ENCODE measurements around the gene MAP3K5. TPM values are rescaled to one million over a fixed set of nuclear protein-coding genes. Genes with fewer than 3 reads are reported as not detected.
A peak's percentile ranks its signal among the peaks of the same experiment; 100 is the strongest.

Gene MAP3K5
- total RNA-seq, 4 donors from 2014 or later = 19.4 to 36.1 (median 21.1) TPM

DNA sequence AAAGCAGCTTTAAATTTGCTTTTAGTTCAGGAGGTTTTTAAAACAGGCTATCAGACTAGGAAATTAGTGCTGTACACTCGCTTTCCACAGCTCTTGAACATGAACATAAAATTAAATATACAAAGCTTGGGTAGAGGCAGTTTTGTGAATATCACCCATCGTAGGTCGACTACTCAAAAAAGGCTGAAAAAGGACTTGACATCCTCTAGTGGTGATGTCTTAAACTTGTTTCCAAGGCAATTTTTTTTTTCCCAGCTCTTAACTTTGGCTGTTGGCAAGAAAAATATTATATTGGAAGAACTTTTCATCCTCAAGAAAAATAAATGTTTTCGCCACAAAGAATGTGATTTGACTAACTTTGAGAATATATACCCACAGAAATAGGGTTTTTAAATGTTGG is 244.9 kb downstream of the MAP3K5 start:
- Histone ChIP-seq H3K27ac (no peak overlapping the region), H3K36me3 (no peaks in the 10 kb centered on the region), H3K4me3 (no peak overlapping the region), H3K9me3 (no peaks in the 10 kb centered on the region), H3K27me3 (no peaks in the 10 kb centered on the region), H3K4me1 (peaks cover 25% of the 10 kb centered on the region)
- TF ChIP-seq CTCF (IDR thresholded peaks at IDR 0.05) (peak; percentile 33 to 46), EP300 (IDR thresholded peaks at IDR 0.05) (no peak)
- no peak for DNase-seq (ENCODE audit: low spot score in 2 of 2)
- WGBS = 47% methylated on average over 4 of the region's 4 CpGs

DNA sequence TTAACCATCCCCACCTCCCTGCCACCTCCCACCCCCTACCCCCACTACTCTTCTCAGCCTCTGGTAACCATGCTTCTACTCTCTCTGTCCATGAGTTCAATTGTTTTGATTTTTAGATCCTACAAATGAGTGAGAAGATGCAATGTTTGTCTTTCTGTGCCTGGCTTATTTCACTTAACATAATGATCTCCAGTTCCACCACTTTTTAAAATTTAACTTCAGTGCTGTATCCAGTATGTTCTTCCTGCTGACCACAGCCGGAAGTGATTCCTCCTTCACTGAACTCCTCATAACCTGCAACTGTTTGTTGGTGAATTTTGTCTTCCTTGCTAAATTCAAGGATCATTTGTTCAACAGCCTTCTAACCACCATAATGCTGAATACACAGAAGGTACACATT is 245.9 kb downstream of the MAP3K5 start:
- H3K4me1 ChIP-seq = peaks cover 24% of the 10 kb centered on the region
- no peaks in the 10 kb centered on the region for H3K9me3 ChIP-seq
- TF ChIP-seq POLR2A (IDR thresholded peaks at IDR 0.05) = no peak
- TF ChIP-seq POLR2AphosphoS5 (IDR thresholded peaks at IDR 0.05) = no peak
- no peak for TF ChIP-seq CTCF (IDR thresholded peaks at IDR 0.05)
- no peak for TF ChIP-seq EP300 (IDR thresholded peaks at IDR 0.05)
- H3K27me3 ChIP-seq = no peaks in the 10 kb centered on the region
- no peak overlapping the region for H3K27ac ChIP-seq
- no peaks in the 10 kb centered on the region for H3K36me3 ChIP-seq
- no peak for DNase-seq (ENCODE audit: low spot score in 2 of 2)
- 71% methylated on average over 1 of the region's 1 CpG for WGBS
- no peak overlapping the region for H3K4me3 ChIP-seq

GRCh38 chr6:136544326-136544725 is 248.0 kb downstream of the MAP3K5 start:
- H3K4me1 ChIP-seq = peaks cover 11% of the 10 kb centered on the region
- 32% methylated on average over 1 of the region's 1 CpG for WGBS

GRCh38 chr6:136541395-136541794 is 250.9 kb downstream of the MAP3K5 start:
- no peak for TF ChIP-seq CTCF (IDR thresholded peaks at IDR 0.05)
- TF ChIP-seq EP300 (IDR thresholded peaks at IDR 0.05) = no peak
- TF ChIP-seq POLR2A (IDR thresholded peaks at IDR 0.05) = no peak
- no peak for TF ChIP-seq POLR2AphosphoS5 (IDR thresholded peaks at IDR 0.05)
- Histone ChIP-seq H3K9me3 (no peaks in the 10 kb centered on the region), H3K4me3 (no peak overlapping the region), H3K27me3 (no peaks in the 10 kb centered on the region), H3K36me3 (no peaks in the 10 kb centered on the region), H3K27ac (no peak overlapping the region), H3K4me1 (peaks cover 2% of the 10 kb centered on the region)
- WGBS = 79% methylated on average over 2 of the region's 2 CpGs
- DNase-seq (ENCODE audit: low spot score in 2 of 2) = no peak

More at GRCh38 chr6:136544326-136544725, 248.0 kb downstream of the MAP3K5 start:
- H3K9me3 ChIP-seq = no peaks in the 10 kb centered on the region
- H3K36me3 ChIP-seq = no peaks in the 10 kb centered on the region
- no peak overlapping the region for H3K27ac ChIP-seq
- H3K4me3 ChIP-seq = no peak overlapping the region
- DNase-seq (ENCODE audit: low spot score in 2 of 2) = no peak
- no peak for TF ChIP-seq EP300 (IDR thresholded peaks at IDR 0.05)
- no peak for TF ChIP-seq CTCF (IDR thresholded peaks at IDR 0.05)
- no peak for TF ChIP-seq POLR2AphosphoS5 (IDR thresholded peaks at IDR 0.05)
- no peak for TF ChIP-seq POLR2A (IDR thresholded peaks at IDR 0.05)
- H3K27me3 ChIP-seq = no peaks in the 10 kb centered on the region

DNA sequence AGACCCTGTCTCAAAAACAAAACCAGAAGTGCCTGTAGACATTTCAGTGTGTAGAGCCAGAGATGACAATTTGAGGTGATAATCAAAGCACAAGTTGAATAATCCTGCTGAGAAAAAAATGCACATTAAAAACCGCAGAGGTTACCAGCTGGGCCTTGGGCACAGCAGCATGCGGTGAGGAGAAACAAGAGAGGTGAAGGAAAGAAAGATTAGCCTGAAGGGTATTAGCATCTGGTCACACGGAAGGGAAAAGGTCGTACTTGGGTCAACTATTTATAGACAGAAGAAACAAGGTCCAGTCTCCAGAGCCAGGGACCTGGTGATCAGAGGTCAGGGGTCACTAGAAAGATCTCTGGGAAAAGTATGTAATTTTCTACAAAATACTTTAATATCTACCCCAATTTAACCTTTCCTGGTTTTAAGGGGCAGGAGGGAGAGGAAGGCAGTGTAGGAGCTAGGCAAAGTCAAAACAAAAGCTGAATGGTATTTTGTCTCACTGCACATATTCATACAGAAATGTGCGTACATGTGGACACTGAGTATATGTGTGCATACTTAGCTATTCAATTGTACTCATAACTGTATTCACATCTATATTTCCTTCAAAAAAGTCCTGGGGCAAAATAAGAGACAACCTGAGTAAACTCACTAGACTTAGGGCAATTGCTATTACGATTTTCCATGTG is 252.2 kb downstream of the MAP3K5 start:
- WGBS = 77% methylated on average over 6 of the region's 6 CpGs
- H3K27ac ChIP-seq = no peak overlapping the region
- no peak for DNase-seq (ENCODE audit: low spot score in 2 of 2)
- no peaks in the 10 kb centered on the region for H3K27me3 ChIP-seq
- H3K4me1 ChIP-seq = peaks cover 2% of the 10 kb centered on the region
- H3K4me3 ChIP-seq = no peak overlapping the region
- no peaks in the 10 kb centered on the region for H3K9me3 ChIP-seq
- H3K36me3 ChIP-seq = no peaks in the 10 kb centered on the region
- TF ChIP-seq POLR2A (IDR thresholded peaks at IDR 0.05) = no peak
- no peak for TF ChIP-seq CTCF (IDR thresholded peaks at IDR 0.05)
- TF ChIP-seq EP300 (IDR thresholded peaks at IDR 0.05) = no peak
- TF ChIP-seq POLR2AphosphoS5 (IDR thresholded peaks at IDR 0.05) = no peak

Data from suprapubic skin (tissue), 4 donors.